Activated naive CD8-positive, alpha-beta T cell treated with anti-CD3 and anti-CD28 coated beads, Interleukin-2, amount 10 ng/mL, durations not matched to agents 7 days and 5 days (primary cell): Measurements from ENCODE around the gene ICE2. TPM values are rescaled to one million over a fixed set of nuclear protein-coding genes. Genes with fewer than 3 reads are reported as not detected.

Source experiments
- ATAC-seq: fragments of 150-1000 bp; cut with Tn5 transposase; one replicate; pipeline ENCODE4 v1.10.0; 2021; ENCODE audit warnings: low read depth, moderate library complexity
- POLR2A ChIA-PET: fragments of 350-600 bp; sonication (Branson Sonifier 250); formaldehyde crosslinking; loops from one replicate; lab custom pipeline; 2021; ENCODE audit warnings: antibody characterized with exemption; lab: Charles Lee
- DNase-seq: peaks from one replicate; pipeline ENCODE4 v3.0.0; 2021
- H3K27ac Mint-ChIP-seq: one replicate; pipeline ENCODE4 v1.8.0; 2022; ENCODE audit warnings: mild to moderate bottlenecking, mixed read lengths
- H3K27me3 Mint-ChIP-seq: one replicate; pipeline ENCODE4 v1.8.0; 2022; ENCODE audit warnings: mild to moderate bottlenecking, moderate library complexity, mixed read lengths
- H3K36me3 Mint-ChIP-seq: one replicate; pipeline ENCODE4 v1.8.0; 2021; ENCODE audit warnings: mild to moderate bottlenecking, mixed read lengths
- H3K4me1 Mint-ChIP-seq: one replicate; pipeline ENCODE4 v1.8.0; 2021; ENCODE audit warnings: mixed read lengths
- H3K4me3 Mint-ChIP-seq: one replicate; pipeline ENCODE4 v1.8.0; 2022; ENCODE audit warnings: mild to moderate bottlenecking, moderate library complexity, mixed read lengths
- H3K9me3 Mint-ChIP-seq: one replicate; pipeline ENCODE4 v1.8.0; 2021; ENCODE audit warnings: mixed read lengths
- total RNA-seq, 2 experiments: library from RNA; stranded (reverse); gene quantifications; one replicate each; pipeline ENCODE4 v1.2.3, GENCODE V29; 2021

The ICE2 gene
- 10 to 100 TPM; 65.1 to 81.4 TPM for total RNA-seq

GRCh38 chr15:60478566-60479360 is at the start of gene ICE2:
Gene ICE2, minus strand, starts transcription at chr15:60479142. Its CDS starts 1,165 bp downstream, at chr15:60477977.
- no peaks in the 10 kb centered on the region for H3K27me3 Mint-ChIP-seq
- peaks cover 10% of the 10 kb centered on the region for H3K36me3 Mint-ChIP-seq
- H3K27ac Mint-ChIP-seq: peak within 1 kb of the TSS; percentile 99
- H3K4me3 Mint-ChIP-seq: peak within 1 kb of the TSS; percentile 98
- DNase-seq: peak; percentile 97
- H3K4me1 Mint-ChIP-seq: peaks cover 42% of the 10 kb centered on the region
- ATAC-seq: peak; percentile 89
- POLR2A ChIA-PET: interaction anchor here (0.8 to 3.0 kb wide), 6 partner anchors 11 to 366 kb away, joined by 3 to 31 read pairs (median 4); partner anchors contain the start of gene ANXA2
- H3K9me3 Mint-ChIP-seq: no peaks in the 10 kb centered on the region

- Mint-ChIP-seq H3K4me1 (peaks cover 21% of the 10 kb centered on the region), H3K27me3 (no peaks in the 10 kb centered on the region), H3K4me3 (no peak overlapping the region), H3K27ac (no peak overlapping the region), H3K9me3 (no peaks in the 10 kb centered on the region), H3K36me3 (peaks cover 35% of the 10 kb centered on the region)
- ATAC-seq: no peak
- no peak for DNase-seq
- POLR2A ChIA-PET: no interaction called here
These were observed 49.6 kb upstream of the ICE2 start for GRCh38 chr15:60528530-60528929.

- no peaks in the 10 kb centered on the region for H3K27me3 Mint-ChIP-seq
- POLR2A ChIA-PET: no interaction called here
- peaks cover 38% of the 10 kb centered on the region for H3K36me3 Mint-ChIP-seq
- ATAC-seq: no peak
- H3K4me1 Mint-ChIP-seq: peaks cover 20% of the 10 kb centered on the region
- no peak overlapping the region for H3K4me3 Mint-ChIP-seq
- DNase-seq: no peak
- no peak overlapping the region for H3K27ac Mint-ChIP-seq
- no peaks in the 10 kb centered on the region for H3K9me3 Mint-ChIP-seq
These were observed 48.5 kb upstream of the ICE2 start for GRCh38 chr15:60527456-60527855.

- Mint-ChIP-seq H3K27me3 (no peaks in the 10 kb centered on the region), H3K4me3 (no peak overlapping the region), H3K27ac (no peak overlapping the region), H3K4me1 (peaks cover 20% of the 10 kb centered on the region), H3K9me3 (no peaks in the 10 kb centered on the region), H3K36me3 (peaks cover 39% of the 10 kb centered on the region)
- DNase-seq (no peak), ATAC-seq (no peak)
- POLR2A ChIA-PET: no interaction called here
These were observed 47.2 kb upstream of the ICE2 start for GRCh38 chr15:60526127-60526616.

- H3K4me1 Mint-ChIP-seq: peaks cover 24% of the 10 kb centered on the region
- POLR2A ChIA-PET: no interaction called here
- no peak overlapping the region for H3K27ac Mint-ChIP-seq
- H3K36me3 Mint-ChIP-seq: peaks cover 39% of the 10 kb centered on the region
- DNase-seq: no peak
- H3K9me3 Mint-ChIP-seq: no peaks in the 10 kb centered on the region
- no peak for ATAC-seq
- no peaks in the 10 kb centered on the region for H3K27me3 Mint-ChIP-seq
- H3K4me3 Mint-ChIP-seq: no peak overlapping the region
These were observed 46.5 kb upstream of the ICE2 start for GRCh38 chr15:60525341-60526039.

GRCh38 chr15:60523056-60523455 is 44.1 kb upstream of the ICE2 start:
- no peak for DNase-seq
- Mint-ChIP-seq H3K27ac (no peak overlapping the region), H3K27me3 (no peaks in the 10 kb centered on the region), H3K4me1 (peaks cover 32% of the 10 kb centered on the region), H3K9me3 (no peaks in the 10 kb centered on the region), H3K4me3 (no peak overlapping the region), H3K36me3 (peaks cover 30% of the 10 kb centered on the region)
- POLR2A ChIA-PET: no interaction called here
- ATAC-seq: no peak

- POLR2A ChIA-PET: interaction anchor here (0.7 to 1.7 kb wide), 5 partner anchors 9 to 161 kb away, joined by 3 to 5 read pairs (median 4); no protein-coding TSS in a partner anchor
- Mint-ChIP-seq H3K27me3 (no peaks in the 10 kb centered on the region), H3K4me1 (peaks cover 30% of the 10 kb centered on the region), H3K9me3 (no peaks in the 10 kb centered on the region), H3K4me3 (no peak overlapping the region), H3K27ac (no peak overlapping the region), H3K36me3 (peaks cover 23% of the 10 kb centered on the region)
- ATAC-seq (peak; percentile 70), DNase-seq (peak; percentile 76)
These were observed 42.0 kb upstream of the ICE2 start for GRCh38 chr15:60520825-60521368.

- Mint-ChIP-seq H3K27ac (no peak overlapping the region), H3K9me3 (no peaks in the 10 kb centered on the region), H3K4me1 (peaks cover 28% of the 10 kb centered on the region), H3K36me3 (peaks cover 17% of the 10 kb centered on the region), H3K27me3 (no peaks in the 10 kb centered on the region), H3K4me3 (peak overlapping the region; percentile 0)
- DNase-seq (no peak), ATAC-seq (no peak)
- POLR2A ChIA-PET: interaction anchor here (0.9 to 1.7 kb wide), 5 partner anchors 9 to 161 kb away, joined by 3 to 5 read pairs (median 3); no protein-coding TSS in a partner anchor
These were observed 41.3 kb upstream of the ICE2 start for GRCh38 chr15:60520013-60520824.

- peaks cover 17% of the 10 kb centered on the region for H3K36me3 Mint-ChIP-seq
- H3K4me1 Mint-ChIP-seq: peaks cover 26% of the 10 kb centered on the region
- no peak for ATAC-seq
- no peaks in the 10 kb centered on the region for H3K27me3 Mint-ChIP-seq
- no peak for DNase-seq
- H3K9me3 Mint-ChIP-seq: no peaks in the 10 kb centered on the region
- no peak overlapping the region for H3K4me3 Mint-ChIP-seq
- POLR2A ChIA-PET: interaction anchor here (1.2 kb wide), 1 partner anchor 11 kb away, joined by 3 read pairs; no protein-coding TSS in a partner anchor
- no peak overlapping the region for H3K27ac Mint-ChIP-seq
These were observed 40.3 kb upstream of the ICE2 start for GRCh38 chr15:60519218-60519617.

GRCh38 chr15:60518511-60518910 is 39.6 kb upstream of the ICE2 start:
- Mint-ChIP-seq H3K27me3 (no peaks in the 10 kb centered on the region), H3K27ac (no peak overlapping the region), H3K9me3 (no peaks in the 10 kb centered on the region), H3K36me3 (peaks cover 18% of the 10 kb centered on the region), H3K4me3 (no peak overlapping the region), H3K4me1 (peaks cover 20% of the 10 kb centered on the region)
- POLR2A ChIA-PET: no interaction called here
- DNase-seq (no peak), ATAC-seq (no peak)

- POLR2A ChIA-PET: no interaction called here
- Mint-ChIP-seq H3K36me3 (peaks cover 33% of the 10 kb centered on the region), H3K4me3 (no peak overlapping the region), H3K9me3 (no peaks in the 10 kb centered on the region), H3K27me3 (no peaks in the 10 kb centered on the region), H3K4me1 (peaks cover 25% of the 10 kb centered on the region), H3K27ac (no peak overlapping the region)
- no peak for DNase-seq
- no peak for ATAC-seq
These were observed 35.4 kb upstream of the ICE2 start for GRCh38 chr15:60514261-60514881.

GRCh38 chr15:60513676-60514075 is 34.7 kb upstream of the ICE2 start:
- Mint-ChIP-seq H3K27me3 (no peaks in the 10 kb centered on the region), H3K9me3 (no peaks in the 10 kb centered on the region), H3K36me3 (peaks cover 33% of the 10 kb centered on the region), H3K4me3 (no peak overlapping the region), H3K4me1 (peaks cover 26% of the 10 kb centered on the region), H3K27ac (no peak overlapping the region)
- DNase-seq (no peak), ATAC-seq (no peak)
- POLR2A ChIA-PET: no interaction called here
